GM19324 (cell line): ENCODE measurements around the gene GPX2.

Experiments used
- ATAC-seq: cut with Tn5 transposase; IDR thresholded peaks from one replicate; pipeline ENCODE4 v1.9.1; 2021; ENCODE audit warnings: mild to moderate bottlenecking, moderate library complexity; ENCODE audit not compliant: unreplicated experiment, low FRiP score

GPX2 gene

DNA sequence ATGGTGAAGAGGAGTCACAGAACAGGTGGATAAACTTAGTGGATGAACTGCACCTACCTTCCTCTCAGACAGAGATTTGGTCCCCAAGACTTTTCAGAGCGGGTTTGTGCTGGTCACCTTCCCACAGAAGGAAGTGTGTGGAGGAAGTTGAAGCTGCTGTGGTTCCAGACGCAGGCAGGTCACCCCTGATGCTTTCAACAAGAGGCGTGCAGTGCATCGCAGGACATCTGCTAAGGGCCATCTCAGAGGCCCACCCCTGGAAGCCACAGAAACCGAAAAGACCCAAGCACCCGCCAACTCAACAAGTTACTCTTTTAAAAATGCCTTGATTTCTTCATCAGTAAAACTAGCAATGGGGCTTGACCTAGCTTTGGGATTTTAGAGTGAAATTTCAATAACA, 1.0 kb upstream of the GPX2 start:
- no peak for ATAC-seq

DNA sequence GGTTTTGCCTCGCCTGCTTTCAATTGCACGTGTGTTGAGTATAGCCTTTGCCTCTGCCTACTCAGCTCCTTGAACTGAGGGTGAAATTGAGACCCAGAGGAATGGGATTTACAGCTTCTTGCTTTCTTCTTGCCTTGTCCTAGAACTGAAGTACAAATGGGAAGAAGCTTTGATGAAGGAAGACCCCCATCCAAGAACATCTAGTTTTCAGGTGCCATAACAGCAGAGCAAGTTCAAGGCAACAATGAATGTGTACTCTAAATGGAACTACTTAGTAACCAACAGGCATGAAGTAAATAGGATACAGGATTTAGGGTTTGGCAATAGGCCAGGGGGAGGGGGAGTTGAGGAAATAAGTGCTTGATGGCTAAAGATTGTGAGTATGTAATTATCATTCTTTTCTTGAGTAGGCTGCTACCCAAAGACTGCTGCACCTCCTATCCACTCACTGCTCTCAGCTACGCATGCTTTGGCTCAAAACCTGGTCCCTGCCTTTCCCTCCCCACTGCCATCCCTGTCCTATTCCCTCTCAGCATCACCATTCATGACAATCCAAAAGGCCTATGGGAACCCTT, 2.1 kb downstream of the GPX2 start:
- ATAC-seq = no peak

DNA sequence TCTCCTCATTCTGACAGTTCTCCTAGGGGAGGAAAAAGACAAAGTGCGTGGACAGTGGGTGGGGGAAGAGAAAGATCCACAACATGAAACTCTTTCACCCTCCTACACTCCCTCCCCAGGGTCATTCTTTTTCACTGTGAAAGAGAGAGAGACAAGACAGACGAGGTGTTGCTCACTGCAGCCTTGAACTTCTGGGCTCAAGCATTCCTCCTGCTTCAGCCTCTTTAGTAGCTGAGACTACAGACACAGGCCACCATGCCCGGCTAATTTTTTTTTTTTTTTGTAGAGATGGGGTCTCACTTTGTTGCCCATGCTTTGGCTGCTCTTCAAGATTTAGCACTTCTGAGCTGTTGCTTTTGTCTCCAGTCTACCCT, 2.7 kb downstream of the GPX2 start:
- ATAC-seq = no peak

DNA sequence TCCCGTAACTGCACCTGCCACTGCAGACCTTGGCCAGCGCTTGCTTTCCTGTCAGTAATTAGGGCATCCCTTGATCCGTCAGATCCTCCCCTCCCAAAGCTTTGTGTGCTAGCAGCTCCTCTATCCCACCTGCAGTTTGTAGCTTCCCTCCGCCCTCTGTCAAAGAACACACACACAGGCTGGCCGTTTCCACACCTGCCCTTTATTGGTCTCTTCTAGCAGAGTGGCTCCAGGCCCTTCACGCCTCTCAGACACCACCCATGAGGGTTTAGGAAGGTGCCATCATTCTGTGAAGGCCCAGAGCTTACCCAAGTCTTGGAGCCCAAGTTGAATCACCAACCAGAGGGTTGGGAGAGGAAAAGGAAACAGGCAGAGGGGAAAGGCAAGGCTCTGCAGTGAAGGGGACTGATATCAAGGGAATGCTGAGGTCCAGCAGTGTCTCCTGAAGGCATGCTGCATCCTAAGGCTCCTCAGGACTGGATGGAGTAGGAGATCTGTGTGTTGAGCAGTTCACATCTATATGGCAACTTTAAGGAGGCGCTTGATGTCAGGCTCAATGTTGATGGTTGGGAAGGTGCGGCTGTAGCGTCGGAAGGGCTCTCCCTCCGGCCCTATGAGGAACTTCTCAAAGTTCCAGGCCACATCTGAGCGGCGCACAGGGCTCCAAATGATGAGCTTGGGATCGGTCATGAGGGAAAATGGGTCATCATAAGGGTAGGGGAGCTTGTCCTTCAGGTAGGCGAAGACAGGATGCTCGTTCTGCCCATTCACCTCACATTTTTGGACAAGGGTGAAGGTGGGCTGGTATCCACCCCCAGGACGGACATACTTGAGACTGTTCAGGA, 3.4 kb downstream of the GPX2 start:
- ATAC-seq = no peak

DNA sequence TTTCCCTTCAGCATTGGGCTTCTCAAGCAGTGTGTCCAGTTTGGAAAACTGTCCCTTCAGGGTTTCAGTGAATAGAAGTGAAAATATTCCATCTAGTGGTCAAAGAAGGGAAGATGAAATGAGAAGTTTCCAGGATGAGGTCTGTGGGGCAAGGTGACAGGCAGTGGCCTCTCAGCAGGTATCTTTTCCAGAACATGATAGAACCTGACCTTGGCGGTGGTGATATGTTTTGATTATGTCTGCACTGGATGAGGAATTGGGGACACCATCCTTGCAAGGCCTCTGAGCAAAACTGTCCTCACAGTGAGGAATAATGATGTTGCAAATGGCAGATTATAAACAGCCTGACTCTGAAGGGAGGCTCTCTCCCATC, 4.7 kb downstream of the GPX2 start:
- ATAC-seq = no peak

DNA sequence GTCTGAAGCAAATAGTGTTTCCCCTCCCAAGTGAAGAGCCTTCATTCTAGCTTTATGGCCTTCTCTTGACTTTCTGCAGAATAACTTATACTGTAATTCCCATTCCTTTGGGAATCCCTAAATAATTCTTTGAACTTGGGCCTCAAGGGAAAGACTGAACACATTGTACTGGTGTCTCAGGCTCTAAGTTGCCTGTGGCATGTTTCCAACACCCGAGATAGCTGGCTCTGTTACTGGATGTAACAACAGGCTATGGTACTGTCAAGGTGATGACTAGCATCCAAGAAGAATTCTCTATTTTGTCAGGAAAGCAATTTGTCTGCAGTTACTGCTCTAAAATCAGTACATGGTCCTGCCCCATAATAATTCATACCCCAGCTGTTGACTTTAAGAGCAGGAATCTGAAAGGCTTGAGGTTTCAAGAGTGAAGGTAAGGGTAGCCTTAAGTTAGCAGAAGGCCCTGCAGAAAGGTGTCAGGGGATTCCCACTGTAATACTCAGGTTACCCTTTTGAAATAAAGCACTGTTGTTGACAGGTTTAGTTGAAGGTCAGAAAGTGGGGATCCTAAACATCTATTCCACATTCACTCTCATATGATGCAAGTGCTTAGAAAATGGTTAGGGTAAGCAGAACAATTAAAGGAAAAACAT, 5.2 kb downstream of the GPX2 start:
- no peak for ATAC-seq

DNA sequence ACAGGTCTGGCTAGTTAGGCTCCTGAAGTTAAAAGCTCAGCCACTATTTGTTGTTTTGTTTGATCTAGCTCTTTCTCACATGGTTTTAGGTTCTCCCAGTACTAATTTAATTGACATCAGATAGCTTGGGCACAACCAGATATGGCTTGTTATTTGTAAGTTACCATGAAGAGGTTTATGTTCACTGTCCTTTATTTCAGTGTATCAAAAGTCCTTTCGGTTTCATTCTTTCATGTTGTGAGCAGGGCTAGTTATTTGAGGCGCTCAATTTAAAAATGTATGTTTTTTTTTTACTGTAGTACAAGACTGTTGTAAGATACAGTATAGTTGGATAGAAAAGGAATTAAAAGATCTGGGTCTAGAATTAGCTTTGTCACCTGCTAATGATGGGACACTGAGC, 7.0 kb downstream of the GPX2 start:
- no peak for ATAC-seq

DNA sequence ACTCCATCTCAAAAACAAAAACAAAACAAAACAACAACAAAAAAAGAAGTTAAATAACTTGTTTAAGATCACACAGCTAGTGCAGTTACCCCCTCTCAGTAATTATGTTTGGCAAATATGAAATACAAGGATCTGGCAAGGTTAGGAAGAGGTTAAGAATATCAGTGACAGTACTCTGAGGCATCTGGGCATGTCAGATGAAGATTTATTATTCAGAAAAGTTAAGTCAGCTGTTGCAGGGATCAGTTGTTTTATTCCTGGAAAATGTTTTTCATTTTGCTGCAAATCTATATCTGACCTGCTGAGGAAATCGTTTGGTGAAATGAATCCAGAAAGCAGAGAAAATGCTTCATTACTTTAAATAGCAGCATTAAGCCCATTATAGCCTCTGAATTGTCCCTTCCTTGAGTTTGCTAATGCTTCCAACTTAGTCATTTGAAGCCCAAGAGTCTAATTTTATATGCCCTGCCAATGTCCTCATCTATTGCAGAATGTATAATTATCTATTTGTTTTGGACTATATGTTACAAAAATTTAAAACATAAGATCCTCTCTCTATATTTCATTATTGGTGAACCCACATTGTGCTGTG, 8.1 kb downstream of the GPX2 start:
- ATAC-seq = no peak

DNA sequence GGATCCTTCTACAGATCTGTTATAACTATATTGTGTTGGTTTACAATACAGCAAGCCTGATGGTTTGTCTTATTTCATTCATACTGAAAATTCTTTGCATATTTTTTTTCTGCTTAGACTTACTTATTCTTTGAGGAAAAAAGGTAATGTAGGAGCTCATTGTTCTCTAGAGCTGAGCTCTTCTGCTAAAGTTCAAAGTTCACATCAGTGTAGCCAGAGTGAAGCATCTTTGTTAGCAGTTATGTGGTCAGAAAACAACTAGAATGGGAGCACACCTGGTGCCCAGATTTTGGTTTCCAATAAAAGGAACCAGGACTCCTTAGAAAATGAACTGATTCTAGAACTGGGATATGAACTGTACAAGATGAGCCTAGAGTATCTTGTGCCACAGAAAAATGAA, 10.3 kb downstream of the GPX2 start:
- ATAC-seq = no peak

DNA sequence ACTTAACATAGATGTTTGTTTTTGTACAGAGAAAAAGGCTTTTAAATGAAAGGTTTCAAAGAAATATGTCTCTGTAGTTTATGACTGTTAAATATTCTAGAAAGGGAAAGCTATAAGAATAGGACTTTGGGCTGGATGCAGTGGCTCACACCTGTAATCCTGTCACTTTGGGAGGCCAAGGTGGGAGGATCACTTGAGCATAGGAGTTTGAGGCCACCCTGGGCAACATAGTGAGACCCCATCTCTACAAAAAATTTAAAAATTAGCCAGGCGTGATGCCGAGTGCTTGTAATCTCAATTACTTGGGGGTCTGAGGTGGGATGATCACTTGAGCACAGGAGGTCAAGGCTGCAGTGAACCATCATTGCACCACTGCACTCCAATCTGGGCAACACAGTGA, 11.4 kb downstream of the GPX2 start:
- ATAC-seq = no peak

DNA sequence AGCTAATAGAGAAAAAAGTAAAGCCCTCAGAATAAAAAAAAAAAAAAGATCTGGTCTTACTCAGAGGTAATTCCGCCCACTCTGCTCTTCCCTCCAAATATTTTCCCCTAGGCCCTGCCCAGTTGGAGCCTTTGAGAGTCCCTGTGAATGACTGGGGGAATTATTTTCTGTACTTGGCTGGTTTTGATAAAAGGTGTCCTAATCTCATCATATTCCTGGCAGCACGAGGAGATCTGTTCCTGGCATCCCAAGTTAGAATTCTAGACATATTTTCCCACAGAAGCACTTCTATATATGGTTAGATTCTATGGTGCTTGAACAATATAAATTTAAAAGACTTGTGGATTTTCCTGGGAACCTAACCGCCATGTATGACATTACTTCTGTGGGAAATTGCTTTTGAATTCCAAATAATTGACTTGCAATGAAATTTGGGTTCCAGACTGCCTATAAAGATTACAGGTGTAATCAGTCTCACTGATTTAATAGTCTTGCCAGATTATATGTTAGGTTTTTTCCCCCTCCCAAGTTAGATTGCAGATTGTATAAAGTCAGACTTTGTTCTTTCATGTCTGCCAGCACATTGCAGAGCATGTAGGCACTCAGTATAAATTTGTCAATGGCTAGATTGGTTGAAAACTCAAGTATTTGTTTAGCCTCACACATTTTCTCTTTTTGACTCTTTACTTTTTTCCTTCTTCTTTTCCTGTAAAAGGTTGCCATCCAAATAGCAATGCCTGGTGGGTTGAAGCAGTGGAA, 12.3 kb downstream of the GPX2 start:
- ATAC-seq = no peak

DNA sequence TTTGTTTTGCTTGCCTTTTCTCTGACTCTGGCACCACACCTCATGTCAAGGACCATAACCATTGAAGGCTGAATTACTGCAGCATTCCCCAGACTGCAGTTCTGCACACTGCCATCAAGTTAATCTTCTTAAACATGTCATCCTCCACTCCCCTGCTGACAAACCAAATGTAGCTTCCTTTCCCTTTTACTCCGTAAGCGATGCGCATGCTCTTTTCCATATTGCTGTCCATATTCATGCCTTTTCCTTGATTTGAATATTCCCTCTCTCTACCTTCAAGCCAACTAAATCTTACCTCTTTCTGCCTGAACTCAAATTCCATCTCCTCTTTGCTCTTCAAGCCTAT, 13.6 kb downstream of the GPX2 start:
- no peak for ATAC-seq

DNA sequence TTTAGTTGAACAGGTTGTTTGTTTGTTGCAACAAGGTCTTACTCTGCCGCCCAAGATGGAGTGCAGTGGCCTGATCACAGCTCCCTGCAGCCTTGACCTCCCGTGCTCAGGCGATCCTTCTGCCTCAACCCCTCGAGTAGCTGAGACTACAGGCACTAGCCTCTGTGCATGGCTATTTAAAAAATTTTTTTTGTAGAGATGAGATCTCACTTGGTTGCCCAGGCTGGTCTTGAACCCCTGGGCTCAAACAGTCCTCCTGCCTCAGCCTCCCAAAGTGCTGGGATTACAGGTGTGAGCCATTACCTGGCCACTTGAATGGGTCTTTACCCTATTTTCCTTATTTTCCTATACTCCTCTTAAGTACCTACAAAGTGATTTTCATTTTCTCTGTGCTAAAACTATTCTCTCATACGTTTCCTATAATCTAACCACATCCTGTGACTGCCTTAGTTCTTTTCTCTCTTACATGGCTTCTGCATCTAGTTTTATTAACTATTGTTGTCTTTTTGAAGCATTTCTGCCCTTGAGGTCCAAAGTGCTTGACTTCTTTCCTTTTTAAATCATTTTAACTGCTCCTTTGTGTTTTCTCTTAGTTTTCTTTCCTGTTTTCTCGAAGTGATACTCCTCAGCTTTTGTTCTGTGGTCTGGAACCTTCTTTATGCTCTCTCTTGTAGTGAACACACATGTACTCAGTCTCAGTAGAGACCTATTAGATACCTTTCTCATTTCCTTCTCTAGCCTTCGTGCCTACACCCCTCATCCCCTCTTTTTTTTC, 14.1 kb downstream of the GPX2 start:
- ATAC-seq = peak; percentile 62

DNA sequence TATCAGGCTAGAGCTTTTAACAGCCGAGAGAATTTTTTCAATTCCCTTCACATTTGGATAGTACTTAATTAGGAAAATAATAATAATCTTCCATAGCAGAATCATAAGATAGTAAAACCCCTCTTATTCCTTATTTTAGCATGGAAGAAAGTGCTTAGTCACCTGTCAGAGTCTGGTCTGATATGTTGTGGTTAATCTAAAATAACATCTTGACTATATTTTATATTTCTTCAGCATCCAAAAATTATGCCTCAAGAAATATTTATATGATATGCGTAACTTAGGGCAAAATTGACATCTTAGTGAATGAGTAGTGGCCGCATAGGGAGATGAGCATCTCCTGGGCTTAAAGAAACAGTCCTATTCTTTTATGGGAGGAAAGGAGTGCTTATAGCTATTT, 15.5 kb downstream of the GPX2 start:
- no peak for ATAC-seq

DNA sequence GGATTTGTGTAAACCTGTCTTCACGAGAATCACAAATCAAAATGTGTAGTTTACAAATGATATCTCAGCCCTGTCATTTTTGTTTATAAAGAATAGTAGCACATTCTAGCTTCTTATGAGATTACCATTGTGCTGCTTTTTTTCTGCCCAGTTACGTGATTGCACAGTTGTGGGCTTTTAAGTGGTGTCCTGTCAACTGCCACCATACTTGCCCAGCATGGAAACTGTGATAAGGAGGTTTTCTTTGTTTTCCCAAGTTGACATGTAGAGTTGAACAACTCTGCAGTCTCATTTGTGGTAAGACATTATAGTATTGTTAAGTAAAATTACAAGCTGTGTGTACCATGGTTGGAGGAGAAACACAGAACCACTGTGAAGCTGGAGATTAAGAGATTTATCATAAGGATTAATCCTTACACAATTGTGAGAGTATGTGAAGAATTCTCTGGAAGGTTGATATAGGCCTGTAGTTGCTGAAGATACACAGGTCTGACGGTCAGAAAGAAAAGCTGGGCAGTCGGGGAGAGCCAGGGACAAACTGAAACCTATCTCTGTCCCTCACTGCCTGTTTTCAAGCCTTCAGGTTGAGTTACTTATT, 16.0 kb downstream of the GPX2 start:
- ATAC-seq = no peak

DNA sequence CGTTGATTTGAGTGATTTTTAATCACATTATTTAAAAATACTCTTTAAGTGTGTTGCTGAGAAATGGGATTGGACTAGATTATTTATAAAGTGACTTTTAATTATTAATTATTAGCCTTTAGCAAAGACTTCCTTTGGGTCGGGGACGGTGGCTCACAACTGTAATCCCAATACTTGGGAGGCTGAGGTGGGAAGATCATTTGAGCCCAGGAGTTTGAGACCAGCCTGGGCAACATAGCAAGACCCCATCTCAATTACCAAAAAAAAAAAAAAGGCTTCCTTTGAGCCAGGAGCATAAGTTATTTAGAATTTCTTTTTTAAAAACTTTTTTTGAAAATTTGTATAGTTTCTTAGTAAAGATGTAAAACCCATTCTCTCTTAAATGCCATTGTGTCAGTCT, 19.5 kb downstream of the GPX2 start:
- no peak for ATAC-seq

DNA sequence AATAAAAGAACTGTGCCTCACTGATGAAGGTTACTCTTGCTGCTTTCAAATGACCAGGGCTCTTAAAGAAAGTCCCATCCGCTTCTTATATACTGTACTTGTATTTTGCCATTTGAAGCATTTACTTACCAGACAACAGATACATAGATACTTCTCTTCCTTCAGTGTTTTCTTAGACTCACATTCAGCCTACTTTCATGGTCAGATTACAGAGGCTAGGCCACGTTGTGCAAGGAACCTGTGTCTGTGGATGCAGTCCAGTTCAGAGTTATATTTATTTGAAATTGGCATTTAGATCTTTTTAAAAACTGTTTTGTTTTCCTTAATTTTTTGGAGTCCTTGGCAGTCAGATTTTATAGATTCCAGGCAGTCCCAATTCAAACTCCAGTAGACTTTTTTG, 22.1 kb downstream of the GPX2 start:
- no peak for ATAC-seq

DNA sequence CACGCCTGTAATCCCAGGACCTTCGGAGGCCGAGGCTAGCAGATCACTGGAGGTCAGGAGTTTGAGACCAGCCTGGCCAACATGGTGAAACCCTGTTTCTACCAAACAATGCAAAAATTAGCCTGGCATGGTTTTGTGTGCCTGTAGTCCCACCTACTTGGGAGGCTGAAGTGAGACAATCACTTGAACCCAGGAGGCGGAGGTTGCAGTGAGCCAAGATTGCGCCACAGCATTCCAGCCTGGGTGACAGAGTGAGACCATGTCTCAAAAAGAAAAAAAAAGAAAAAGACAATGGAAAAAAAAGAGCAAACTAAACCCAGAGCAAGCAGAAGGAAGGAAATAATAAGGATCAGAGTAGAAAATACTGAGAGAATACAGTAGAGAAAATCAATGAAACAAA, 22.9 kb downstream of the GPX2 start:
- no peak for ATAC-seq

DNA sequence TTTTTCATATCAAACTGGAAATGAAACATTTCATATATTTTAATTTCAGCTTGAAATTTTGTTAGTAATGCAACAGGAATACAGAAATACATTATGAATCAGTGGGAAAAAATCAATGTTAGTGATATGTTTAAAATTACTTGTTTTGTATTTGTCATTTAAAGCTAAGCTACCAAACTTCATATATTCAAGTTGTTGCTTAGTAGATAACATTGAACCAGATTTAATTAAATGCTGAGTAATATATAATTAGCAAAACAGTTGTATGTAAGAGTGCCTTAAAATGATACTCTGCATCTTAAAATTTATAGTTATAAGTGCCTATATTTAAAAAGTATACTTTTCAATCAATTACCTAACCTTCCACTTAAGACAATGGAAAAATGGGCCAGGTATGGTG, 23.3 kb downstream of the GPX2 start:
- ATAC-seq = no peak

DNA sequence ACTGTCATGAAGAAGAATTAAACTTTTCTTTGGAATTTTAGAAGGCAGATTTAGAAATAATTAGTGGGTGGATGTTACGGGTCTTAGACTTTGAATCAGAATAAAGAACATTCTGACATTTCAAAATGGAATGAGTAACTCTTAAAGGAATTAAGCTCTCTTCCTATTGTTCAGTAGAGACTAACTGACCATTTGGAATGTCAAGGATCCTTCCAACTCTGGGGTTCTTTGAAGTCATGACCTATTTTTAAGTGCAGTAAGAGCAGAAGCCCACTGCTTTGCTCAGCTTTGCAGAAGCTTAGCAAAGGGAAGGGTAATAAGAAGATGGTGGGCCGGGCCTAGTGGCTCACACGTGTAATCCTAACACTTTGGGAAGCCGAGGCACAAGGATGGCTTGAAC, 24.3 kb downstream of the GPX2 start:
- ATAC-seq = no peak
